Measurements from ENCODE around the gene FAM181A. TPM values are rescaled to one million over a fixed set of nuclear protein-coding genes. Genes with fewer than 3 reads are reported as not detected.

FAM181A gene
- total and polyA plus RNA-seq, 2 of the 4 experiments (the other 2 are of a cell fraction), result not detected

- Histone ChIP-seq H4K5ac (ENCODE audit: low read depth, low read length) (no peak overlapping the region), H3K27ac (ENCODE audit: insufficient read depth, low read length) (no peak overlapping the region), H3K14ac (replicated peaks; ENCODE audit: low read depth, low read length) (no peak overlapping the region), H3K23ac (ENCODE audit: low read depth, low read length) (no peak overlapping the region), H2AK9ac (replicated peaks; ENCODE audit: low read depth, low read length, poor library complexity) (no peak overlapping the region), H4K20me1 (ENCODE audit: insufficient read depth, low read length) (no peaks in the 10 kb centered on the region), H2BK20ac (ENCODE audit: low read depth, low read length) (no peak overlapping the region), H2BK120ac (ENCODE audit: low read depth, low read length) (no peak overlapping the region), H3K9ac (ENCODE audit: low read depth, low read length) (no peak overlapping the region), H2BK15ac (ENCODE audit: low read depth, low read length) (no peak overlapping the region), H3K4ac (ENCODE audit: low read depth, low read length) (no peak overlapping the region), H3K56ac (ENCODE audit: extremely low read depth, insufficient read depth, low read length) (no peak overlapping the region), H3K4me2 (ENCODE audit: low read depth, low read length) (no peak overlapping the region), H4K8ac (ENCODE audit: low read depth in 2 of 2, low read length in 2 of 2) (no peak overlapping the region), H3K27me3 (ENCODE audit: control insufficient read depth, insufficient read depth, low read length) (peaks cover 43% of the 10 kb centered on the region), H3K36me3 (ENCODE audit: control insufficient read depth, insufficient read depth, low read length) (no peaks in the 10 kb centered on the region), H2AK5ac (ENCODE audit: low read depth, low read length) (no peak overlapping the region), H3K4me3 (ENCODE audit: insufficient read depth, low read depth, low read length) (no peak overlapping the region), H3K9me1 (ENCODE audit: insufficient read depth, low read length) (no peaks in the 10 kb centered on the region), H3K79me1 (ENCODE audit: low read depth in 1 of 2, low read length in 2 of 2) (no peaks in the 10 kb centered on the region), H3K18ac (ENCODE audit: low read depth, low read length) (no peak overlapping the region), H2BK5ac (ENCODE audit: low read depth, low read length, poor library complexity, severe bottlenecking) (no peak overlapping the region), H2AFZ (replicated peaks; ENCODE audit: low read length, poor library complexity) (no peak overlapping the region), H3K4me1 (ENCODE audit: control insufficient read depth, insufficient read depth, low read length) (peaks cover 2% of the 10 kb centered on the region; the same call in 1 of the 2 replicates), H3K9me3 (ENCODE audit: control insufficient read depth, insufficient read depth, low read length) (no peaks in the 10 kb centered on the region), H4K91ac (ENCODE audit: insufficient read depth, low read depth, low read length) (no peak overlapping the region)
- ChIA-PET POLR2A (ENCODE audit: unreplicated experiment) (no interaction called here), CTCF (interaction anchor here (0.6 to 1.6 kb wide), 2 partner anchors 64 to 201 kb away, joined by 3 read pairs; no protein-coding TSS in a partner anchor)
- ATAC-seq (ENCODE audit: low read depth), result no peak
- no peak for TF ChIP-seq POLR2A (IDR thresholded peaks at IDR 0.05; ENCODE audit: low read depth, low read length)
- no peak for TF ChIP-seq RAD21 (IDR thresholded peaks at IDR 0.05; ENCODE audit: low read length)
- no peak for TF ChIP-seq CTCF (conservative IDR thresholded peaks at IDR 0.05; ENCODE audit: low read depth, low read length)
- no peak for TF ChIP-seq FOS (IDR thresholded peaks at IDR 0.05; ENCODE audit: low read depth, low read length)
- TF ChIP-seq USF2 (IDR thresholded peaks at IDR 0.05; ENCODE audit: low read depth, low read length), result no peak
- TF ChIP-seq CHD1 (IDR thresholded peaks at IDR 0.05; ENCODE audit: low read depth, low read length), result no peak
- no peak for TF ChIP-seq MAZ (IDR thresholded peaks at IDR 0.05; ENCODE audit: borderline replicate concordance, low read depth, low read length)
- no peak for TF ChIP-seq CEBPB (IDR thresholded peaks at IDR 0.05; ENCODE audit: low read depth, low read length)
- dilution Hi-C loops (cut with HindIII; ENCODE audit: low sequenced_read_pairs, unreplicated experiment) (no loop called here), in situ Hi-C loops (cut with MboI; ENCODE audit: low sequenced_read_pairs) (no loop called here), intact Hi-C loops (cut with micrococcal nuclease) (no loop called here)
- BruUV-seq (replicated peaks), result no TSS peak
- no peak for DNase-seq
- no CpG with 5 or more reads among the region's 8 CpGs for WGBS, 2 experiments (ENCODE audit: extremely low coverage in 2 of 2, insufficient read length in 1 of 2)
These were observed 8.1 kb downstream of the FAM181A start for GRCh38 chr14:93935213-93935612.
